Measurements from ENCODE around the gene EFNA3. TPM values are rescaled to one million over a fixed set of nuclear protein-coding genes. Genes with fewer than 3 reads are reported as not detected.

Gene EFNA3
- total RNA-seq, 1 experiment from 2014 or later, result 2.4 TPM

DNA sequence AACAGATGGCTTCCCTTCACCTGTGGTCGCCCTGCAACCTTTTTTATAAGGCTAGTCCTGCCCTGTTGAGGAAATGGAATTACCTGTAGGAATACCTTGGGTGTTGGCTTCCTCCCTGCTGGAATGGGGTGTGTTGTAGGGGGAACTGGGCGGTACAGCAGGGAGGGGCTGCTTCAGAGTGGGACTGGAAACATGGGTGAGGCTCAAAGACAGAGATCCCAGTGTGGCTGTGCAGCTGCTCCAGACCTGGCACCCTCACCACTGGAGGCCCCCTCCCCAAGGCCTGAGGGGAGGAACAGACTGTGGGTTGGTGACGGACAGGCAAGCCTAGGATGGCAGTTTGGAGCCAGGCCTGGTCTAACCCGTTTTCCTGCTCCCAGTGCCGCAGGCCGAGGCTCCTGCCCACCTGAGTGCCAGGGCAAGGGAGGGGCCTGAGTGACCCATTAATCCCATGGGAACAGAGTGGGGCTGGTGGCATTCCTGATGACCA, 4.5 kb downstream of the EFNA3 start:
- DNase-seq (ENCODE audit: low spot score), result peak; percentile 63

DNA sequence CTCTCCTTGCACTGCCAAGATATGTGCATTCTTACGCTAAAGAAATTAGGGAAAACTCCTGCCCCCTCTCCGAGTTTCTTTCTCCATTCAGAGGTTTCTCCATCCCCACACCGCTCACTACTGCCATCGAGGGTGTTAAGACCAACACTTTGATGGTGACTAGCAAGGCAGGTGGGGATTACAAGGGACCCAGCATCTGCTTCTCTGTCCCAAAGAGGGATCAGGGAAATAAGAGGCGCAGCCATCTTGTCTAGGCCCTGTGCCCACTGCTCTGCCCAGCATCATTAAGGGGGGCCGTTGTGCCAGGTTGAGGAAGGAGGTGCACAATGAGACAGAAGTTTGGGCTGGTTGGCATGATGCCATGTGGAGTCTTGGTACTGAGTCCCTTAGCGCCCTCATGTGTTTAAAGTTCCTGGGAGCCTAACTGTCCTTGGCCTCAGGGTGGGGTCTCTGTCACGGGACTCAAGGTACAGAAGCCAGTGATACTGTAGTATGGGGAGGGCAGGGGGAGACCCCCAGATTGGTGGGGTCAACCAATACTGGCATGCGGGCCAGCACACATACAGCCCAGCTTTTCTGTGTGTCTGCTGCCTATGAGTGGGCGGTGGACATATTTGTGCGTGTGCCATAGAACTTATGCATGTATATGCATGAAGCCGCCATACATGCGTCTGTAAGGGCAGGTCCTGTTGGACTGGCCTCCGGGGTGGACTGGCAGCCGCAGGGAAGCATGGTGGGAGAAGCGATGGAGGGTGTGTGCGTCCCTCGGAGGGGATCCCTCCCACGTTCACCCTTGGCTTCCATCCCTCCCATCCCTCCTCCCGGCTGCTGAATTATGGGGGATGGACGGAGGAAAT, 5.5 kb downstream of the EFNA3 start:
- peak; percentile 62 for DNase-seq (ENCODE audit: low spot score)

DNA sequence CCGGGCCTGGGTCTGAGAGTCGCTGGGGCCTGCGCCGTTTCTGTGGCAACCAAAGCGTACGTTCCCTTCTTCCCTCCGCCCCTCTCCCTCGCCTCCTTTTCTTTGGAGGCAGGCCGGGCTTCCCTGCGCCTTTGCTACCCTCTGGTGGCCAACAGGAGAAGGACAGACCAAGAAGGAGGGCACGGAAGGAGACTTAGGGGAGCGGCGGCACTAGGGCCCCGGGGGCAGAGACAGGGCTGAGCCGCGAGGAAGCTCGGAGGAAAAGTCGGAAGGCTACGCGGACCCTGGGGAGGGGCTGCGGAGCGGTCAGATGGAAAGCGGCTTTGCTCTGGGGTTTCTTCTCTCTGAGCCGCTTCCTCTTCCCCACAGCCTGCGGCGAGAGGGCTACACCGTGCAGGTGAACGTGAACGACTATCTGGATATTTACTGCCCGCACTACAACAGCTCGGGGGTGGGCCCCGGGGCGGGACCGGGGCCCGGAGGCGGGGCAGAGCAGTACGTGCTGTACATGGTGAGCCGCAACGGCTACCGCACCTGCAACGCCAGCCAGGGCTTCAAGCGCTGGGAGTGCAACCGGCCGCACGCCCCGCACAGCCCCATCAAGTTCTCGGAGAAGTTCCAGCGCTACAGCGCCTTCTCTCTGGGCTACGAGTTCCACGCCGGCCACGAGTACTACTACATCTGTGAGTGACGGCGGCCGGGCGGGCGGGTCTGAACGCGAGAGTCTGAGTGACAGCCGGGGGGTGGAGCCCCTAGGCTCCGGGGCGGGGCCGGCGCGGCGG, 6.3 kb downstream of the EFNA3 start:
- peak; percentile 95 for DNase-seq (ENCODE audit: low spot score)

DNA sequence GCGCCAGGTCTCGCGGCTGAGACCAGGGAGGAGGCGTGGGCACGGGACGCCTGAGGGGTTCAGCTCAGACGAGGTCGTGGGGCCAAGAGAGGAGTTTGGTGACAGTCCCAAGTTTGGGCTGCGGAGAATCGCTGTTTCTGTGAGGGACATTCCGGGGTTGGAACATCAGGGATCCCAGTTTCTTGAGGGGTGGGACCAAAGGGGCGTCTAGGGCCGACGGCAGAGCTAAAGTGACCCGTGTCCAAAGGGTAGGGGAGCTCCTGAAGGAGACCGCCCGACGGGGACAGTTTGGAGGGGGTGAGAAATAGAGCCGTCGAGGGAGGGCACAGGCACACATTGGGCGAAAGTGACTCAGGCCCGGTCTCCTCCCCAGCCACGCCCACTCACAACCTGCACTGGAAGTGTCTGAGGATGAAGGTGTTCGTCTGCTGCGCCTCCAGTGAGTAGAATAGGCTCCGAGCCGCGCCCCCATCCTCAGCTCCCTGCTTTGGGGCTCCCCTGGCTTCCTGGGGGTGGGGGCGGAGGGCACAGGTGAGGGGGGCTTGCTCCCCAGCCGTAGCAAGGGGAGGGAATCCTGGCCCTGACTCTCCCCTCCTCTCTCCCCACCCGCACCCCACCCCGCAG, 7.0 kb downstream of the EFNA3 start:
- peak; percentile 61 for DNase-seq (ENCODE audit: low spot score)

DNA sequence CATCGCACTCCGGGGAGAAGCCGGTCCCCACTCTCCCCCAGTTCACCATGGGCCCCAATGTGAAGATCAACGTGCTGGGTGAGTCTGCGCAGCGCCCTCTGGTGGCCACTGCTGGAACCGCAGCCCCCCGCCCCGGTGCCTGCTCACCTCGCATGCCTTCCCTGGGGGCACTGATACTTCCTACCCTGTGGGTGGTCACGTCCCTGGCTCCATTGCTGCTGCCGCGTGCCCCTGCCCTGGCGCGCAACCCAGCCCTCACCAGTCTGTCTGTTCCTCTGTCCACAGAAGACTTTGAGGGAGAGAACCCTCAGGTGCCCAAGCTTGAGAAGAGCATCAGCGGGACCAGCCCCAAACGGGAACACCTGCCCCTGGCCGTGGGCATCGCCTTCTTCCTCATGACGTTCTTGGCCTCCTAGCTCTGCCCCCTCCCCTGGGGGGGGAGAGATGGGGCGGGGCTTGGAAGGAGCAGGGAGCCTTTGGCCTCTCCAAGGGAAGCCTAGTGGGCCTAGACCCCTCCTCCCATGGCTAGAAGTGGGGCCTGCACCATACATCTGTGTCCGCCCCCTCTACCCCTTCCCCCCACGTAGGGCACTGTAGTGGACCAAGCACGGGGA, 7.6 kb downstream of the EFNA3 start:
- peak; percentile 73 for DNase-seq (ENCODE audit: low spot score)

DNA sequence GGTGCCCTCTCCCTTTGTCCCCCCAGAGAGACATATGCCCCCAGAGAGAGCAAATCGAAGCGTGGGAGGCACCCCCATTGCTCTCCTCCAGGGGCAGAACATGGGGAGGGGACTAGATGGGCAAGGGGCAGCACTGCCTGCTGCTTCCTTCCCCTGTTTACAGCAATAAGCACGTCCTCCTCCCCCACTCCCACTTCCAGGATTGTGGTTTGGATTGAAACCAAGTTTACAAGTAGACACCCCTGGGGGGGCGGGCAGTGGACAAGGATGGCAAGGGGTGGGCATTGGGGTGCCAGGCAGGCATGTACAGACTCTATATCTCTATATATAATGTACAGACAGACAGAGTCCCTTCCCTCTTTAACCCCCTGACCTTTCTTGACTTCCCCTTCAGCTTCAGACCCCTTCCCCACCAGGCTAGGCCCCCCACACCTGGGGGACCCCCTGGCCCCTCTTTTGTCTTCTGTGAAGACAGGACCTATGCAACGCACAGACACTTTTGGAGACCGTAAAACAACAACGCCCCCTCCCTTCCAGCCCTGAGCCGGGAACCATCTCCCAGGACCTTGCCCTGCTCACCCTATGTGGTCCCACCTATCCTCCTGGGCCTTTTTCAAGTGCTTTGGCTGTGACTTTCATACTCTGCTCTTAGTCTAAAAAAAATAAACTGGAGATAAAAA, 8.4 kb downstream of the EFNA3 start:
- no peak for DNase-seq (ENCODE audit: low spot score)

DNA sequence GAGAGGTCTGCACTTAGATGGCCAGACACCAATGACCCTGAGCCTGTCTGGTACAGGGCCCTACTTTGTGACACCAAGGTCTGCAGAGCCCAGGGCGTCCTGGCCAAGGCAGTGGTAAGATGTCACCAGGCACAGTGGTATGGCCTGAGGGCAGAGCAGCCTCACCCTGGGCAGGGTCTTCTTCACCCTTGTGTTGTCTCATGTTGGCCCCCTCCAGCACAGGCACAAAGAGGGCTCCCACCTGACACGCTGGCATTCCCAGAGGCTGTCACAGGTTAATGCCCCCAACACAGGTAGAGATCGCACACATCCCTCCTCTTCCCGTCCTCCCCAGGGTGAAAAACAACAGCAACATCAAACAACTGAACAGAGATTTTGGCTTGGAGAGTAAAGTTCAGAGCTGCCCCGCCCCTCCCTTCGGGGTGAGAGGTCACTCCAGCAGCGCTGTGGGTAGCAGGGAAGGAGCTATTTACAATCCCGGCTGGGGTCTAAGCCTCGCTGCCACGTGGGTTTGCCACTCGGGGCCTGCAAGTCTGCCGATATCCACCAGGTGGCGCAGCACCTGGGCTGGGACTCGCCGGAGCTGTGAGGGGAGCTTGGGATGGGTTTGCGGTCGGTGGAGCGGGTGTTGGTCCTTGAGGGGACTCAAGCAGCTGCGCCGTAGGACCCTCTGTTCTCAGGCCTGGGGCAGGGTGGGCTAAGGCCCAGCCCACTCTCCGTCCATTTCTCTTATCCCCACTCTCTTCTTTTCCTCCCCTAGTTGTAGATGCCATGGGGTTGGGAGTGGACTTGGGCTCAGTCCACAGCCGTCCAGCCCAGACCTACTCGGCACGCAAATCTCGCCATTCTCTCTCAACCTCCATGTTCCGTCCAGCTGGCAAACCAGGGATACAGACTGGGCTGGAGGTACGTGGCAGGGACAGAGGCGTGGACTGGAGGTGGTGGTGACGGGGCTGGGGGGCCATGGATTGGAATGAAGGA, 12.7 kb downstream of the EFNA3 start:
- peak; percentile 85 for DNase-seq (ENCODE audit: low spot score)

DNA sequence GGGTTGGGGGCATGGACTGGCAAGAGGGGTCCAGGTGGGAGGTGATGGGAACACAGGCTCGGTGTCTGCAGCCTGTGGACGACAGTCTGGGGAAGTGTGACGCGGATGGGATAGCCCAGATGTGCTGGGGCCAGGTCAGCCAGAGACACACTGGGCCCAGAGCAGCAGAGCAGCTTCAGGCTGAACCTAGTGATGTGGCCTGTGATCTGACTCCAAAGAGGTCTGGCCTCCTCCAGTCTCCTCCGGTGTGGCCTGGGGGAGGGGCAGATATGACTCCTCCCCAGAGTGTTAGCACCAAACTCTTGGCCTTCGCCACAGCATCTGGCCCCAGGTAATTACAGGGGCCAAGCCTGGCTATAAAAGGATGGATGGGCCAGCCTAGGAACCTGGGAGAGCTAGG, 13.5 kb downstream of the EFNA3 start:
- DNase-seq (ENCODE audit: low spot score), result no peak

DNA sequence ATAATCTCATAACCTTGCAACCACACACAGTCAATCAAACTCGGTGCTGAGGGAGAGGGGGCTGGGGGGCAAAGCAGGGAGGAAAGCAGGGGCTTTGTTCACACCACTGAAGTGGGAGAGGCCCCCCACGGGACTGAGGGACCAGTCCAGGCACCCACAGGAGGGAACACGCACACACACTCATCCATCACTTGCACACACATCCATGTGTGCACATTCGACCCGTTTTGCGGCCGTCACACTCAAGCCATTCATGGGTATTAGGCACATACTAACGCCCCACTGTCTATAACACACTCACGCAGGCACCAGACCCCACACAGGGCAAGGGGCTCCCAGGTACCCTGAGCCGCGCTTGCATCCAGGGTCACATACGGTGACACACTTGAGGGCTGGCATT, 14.0 kb downstream of the EFNA3 start:
- DNase-seq (ENCODE audit: low spot score), result no peak

DNA sequence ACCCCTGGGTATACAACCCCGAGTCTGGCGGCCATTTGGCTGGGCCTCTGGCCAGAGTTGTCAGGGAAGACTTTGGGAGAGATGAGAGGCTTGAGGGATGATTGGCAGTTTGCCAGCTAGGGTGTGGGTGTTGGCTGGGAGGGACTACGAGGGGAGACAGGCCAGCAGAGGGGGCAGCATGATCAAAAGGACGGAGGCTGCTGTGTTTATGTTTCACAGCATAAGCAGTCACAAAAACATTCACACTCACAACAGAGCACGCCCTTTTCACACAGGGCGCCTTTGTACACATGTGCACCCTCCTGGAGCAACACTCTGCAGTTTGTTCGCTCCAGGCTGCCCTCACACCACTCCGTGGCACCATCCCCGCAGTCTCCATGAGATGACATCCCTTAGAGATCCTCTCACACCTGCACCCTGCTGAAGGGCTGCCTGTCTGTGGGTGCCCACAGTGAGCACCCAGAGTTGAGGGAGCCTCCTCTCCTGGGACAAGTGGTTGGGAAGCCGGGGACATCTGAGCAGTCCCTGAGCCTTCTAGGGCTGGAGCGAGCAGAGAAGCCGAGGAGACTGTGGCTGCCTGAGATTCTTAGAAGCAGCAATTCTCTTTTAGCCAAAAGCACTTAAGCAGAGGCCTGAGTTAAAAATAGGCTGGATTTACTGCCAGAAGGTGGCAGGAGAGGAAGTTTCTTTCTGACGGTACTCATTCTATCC, 15.4 kb downstream of the EFNA3 start:
- DNase-seq (ENCODE audit: low spot score), result peak; percentile 57

DNA sequence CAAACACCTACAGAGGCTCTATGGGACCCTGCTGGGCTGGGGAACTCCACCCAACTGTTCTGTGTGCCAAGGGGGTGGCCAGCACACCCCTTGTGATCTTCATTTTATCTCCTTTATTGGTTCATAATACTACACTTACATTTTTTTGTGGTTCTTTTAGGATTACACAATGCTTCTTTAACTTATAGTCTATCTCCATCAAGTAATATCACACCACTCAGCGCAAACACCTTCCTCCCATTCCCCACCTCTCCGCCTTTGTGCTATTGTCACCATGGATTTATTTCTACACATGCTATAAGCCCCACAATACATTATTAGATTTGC, 15.9 kb downstream of the EFNA3 start:
- no peak for DNase-seq (ENCODE audit: low spot score)

DNA sequence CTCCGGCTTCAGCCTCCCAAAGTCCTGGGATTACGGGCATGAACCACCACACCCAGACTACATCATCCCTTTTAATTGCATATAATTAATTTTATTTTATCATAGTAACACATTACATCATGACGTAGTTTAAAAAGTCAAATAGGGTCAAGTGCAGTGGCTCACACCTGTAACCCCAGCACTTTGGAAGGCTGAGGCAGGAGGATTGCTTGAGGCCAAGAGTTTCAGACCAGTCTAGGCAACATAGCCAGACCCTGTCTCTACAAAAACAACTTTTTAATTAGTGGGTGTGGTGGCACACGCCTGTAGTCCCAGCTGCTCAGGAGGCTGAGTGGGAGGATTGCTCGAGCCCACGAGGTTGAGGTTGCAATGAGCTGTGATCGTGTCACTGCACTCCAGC, 20.7 kb downstream of the EFNA3 start:
- DNase-seq (ENCODE audit: low spot score), result no peak

DNA sequence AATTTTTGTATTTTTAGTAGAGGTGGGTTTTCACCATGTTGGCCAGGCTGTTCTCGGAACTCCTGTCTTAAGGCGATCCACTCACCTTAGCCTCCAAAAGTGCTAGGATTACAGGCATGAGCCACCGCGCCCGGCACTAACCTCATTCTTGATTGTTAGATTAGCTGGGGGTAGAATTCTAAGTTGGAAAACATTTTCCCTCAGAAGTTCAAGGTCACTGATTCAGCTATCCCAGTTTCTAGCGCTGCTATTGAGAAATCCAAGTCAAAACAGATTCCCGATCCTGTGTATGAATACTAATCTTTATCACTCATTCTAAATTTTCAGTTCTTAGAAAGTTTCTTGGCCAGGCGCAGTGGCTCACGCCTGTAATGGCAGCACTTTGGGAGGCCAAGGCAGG, 24.7 kb downstream of the EFNA3 start:
- no peak for DNase-seq (ENCODE audit: low spot score)

DNA sequence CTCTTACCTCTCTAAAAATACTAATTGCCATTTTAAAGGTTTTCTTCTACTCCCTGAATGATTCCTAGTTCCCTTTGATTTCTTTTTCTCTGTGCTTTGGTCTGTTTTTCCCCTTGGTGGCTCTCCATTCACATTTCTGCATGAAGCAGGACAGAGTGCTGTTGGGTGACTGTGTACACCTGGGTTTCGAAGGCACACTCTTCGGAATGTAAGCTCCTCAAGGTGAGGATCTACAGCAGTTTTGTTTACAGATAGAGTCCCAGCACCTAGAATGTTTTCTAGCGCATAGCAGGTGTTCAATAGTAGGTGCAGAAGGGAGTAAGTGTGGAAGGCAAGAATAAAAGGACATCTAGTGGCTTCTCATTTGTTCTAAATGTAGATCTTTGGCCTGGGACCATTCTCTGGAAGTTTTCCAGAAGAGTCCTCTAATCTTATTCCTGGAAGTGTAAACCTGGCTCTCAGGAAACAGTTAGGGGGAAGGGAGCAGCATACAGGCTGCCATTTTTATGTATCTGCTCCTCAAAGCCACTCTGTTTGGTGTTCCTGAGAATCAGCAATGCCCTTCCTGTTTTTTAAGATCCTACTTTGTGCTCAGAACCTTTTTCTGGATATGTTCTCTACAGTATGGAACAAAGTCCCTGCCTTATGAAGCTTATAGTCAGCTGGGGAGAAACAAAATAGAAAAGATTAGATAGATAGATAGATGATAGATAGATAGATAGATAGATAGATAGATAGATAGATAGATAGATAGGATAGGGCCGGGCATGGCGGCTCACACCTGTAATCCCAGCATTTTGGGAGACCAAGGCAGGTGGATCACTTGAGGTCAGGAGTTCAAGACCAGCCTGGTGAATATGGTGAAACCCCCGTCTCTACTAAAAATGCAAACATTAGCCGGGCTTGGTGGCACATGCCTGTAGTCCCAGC, 26.2 kb downstream of the EFNA3 start:
- DNase-seq (ENCODE audit: low spot score), result no peak

DNA sequence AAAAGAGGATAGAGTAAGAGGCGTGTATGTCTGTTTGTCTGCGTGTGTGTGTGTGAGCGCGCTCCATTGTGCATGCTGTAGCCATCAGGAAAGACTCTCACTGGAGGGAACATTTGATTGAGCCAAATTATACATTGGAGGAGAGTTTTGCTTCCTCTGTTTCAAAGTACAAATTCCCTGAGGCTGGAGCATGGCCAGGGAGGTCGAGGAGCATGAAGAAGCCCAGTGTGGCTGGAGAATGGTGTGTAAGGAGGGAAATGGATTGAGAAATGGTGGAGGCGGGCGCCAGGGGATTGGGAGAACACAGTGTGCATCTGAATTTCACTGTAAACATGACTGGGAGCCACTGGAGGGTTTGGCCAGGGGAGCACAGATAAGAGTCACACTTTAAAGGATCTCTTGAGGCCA, 27.0 kb downstream of the EFNA3 start:
- DNase-seq (ENCODE audit: low spot score), result no peak

DNA sequence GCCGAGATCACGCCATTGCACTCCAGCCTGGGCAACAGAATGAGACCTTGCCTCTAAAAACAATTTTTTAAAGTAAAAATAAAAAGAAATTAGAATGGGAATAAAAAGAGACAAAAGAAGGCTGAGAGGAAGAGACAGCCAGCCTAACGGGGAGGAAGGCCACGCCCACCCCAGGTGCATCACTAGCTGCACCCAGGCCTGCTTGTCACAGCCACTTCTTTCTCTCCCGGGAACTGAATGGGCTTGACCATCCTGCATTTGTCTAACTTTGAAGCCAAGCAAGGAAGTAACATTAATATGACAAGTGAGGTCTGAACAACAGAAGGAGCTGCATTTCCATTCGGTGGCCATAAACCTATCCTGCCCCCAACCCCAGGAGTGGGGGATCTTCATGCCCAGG, 28.2 kb downstream of the EFNA3 start:
- DNase-seq (ENCODE audit: low spot score), result no peak

DNA sequence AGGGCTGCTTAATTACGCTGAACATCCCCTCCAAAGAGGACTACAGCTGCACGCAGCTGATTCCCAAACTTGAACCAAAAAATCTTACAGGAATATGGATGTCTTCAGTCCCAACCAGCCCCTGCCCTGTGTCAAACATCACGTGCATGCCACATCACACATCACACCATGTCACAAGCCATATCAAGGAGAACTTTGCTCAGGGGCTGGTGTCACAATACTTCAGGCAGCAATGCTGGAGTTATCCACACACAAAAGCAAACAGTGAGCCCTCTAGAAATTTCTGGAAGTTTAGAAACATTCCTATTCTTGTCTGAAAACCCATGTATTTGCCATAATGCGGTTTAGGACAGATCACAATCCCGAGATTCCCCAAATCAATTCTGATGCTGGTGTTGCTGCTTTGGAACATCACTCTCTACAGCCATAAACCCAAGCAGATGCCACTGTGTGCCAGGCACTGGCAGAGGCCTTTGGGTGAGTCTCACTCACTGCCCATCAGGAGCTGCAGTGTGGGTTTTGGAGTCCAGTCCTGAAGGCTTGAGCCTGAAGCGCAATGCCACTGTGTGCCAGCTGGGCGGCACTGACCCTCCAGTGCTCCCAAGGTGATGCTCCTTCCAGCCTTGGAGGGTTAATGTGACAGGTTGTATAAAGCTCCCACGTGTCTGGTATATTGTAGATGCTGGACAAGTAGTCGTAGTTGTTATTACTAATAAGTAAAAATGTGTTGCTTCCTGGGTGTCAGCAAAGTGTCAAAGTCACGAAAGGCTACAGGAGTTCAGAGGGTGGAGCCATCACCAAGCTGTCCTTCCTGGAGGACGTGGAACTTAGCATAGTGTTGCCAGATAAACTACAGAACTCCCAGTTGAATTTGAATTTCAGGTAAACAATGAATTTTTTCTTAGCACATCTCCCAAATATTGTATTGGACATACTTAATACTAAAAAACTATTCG, 28.9 kb downstream of the EFNA3 start:
- peak; percentile 44 for DNase-seq (ENCODE audit: low spot score)

Data from HT-29 (cell line).